ENCODE measurements around the gene OLFML2A. TPM values are rescaled to one million over a fixed set of nuclear protein-coding genes. Genes with fewer than 3 reads are reported as not detected.
"Not testable (repeated sequence)": the region's sequence is repeated elsewhere in the genome, so short reads cannot be mapped to it uniquely, and the experiment has no call there.

OLFML2A gene
- total and polyA plus RNA-seq, 7 donors, result 0.46 to 147 (median 60.0) TPM

DNA sequence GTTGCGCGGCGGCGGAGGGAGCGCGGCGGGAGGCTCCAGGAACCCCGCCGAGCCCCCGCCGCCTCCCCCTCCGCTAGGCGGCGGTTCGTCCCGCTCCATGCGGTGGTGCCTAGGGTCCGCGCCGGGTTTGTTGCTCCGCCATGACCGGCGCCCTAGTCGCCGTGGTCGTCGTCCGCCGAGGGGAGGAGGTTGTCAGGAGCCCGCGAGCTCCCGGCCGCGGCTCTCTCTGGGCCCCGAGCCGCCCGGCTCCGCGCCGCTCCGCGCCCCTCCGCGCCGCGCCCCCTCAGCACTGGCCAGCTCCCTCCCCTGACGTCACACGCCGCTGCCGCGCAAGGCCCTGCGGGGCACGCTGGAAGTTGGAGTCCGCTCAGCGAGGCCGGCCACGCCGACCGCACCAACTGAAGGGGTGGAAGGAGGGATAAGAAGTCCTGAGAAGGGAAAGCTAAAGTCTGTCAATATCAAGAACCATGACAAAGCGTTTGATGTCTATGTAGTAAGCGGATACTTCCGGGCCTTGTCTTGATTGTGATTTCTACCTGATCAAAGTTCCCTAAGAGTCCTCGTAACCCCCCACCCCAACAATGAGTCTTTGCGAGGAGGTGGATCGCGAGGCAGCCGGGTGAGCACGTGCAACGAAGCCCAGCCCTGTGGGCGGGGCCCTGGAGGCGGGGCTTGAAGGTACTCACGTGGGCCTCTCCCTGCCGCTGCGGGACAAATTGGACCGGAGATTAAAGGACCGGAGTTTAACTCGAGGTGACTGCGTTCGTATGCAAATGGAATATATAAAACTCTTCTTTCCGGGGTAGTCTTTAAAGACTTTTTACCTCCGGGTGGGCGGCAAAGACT is 5.7 kb upstream of the OLFML2A start, which contains the start of gene NR6A1:
TSS of gene NR6A1 (minus strand) at position 291 of the 846 bp plus-strand sequence.
- DNase-seq, result peak; percentile 98
- H3K4me3 ChIP-seq, result peak within 1 kb of the TSS; percentile 50 to 92 (median 82)
- no peaks in the 10 kb centered on the region for H3K36me3 ChIP-seq
- TF ChIP-seq POLR2AphosphoS5 (IDR thresholded peaks at IDR 0.05), result peak in 3 of 4 donors; percentile 42 to 81 (median 63)
- TF ChIP-seq, protein P1, sequence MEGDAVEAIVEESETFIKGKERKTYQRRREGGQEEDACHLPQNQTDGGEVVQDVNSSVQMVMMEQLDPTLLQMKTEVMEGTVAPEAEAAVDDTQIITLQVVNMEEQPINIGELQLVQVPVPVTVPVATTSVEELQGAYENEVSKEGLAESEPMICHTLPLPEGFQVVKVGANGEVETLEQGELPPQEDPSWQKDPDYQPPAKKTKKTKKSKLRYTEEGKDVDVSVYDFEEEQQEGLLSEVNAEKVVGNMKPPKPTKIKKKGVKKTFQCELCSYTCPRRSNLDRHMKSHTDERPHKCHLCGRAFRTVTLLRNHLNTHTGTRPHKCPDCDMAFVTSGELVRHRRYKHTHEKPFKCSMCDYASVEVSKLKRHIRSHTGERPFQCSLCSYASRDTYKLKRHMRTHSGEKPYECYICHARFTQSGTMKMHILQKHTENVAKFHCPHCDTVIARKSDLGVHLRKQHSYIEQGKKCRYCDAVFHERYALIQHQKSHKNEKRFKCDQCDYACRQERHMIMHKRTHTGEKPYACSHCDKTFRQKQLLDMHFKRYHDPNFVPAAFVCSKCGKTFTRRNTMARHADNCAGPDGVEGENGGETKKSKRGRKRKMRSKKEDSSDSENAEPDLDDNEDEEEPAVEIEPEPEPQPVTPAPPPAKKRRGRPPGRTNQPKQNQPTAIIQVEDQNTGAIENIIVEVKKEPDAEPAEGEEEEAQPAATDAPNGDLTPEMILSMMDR (IDR thresholded peaks at IDR 0.05), result peak in 2 of 4 experiments; percentile 19 to 28
- TF ChIP-seq EP300 (IDR thresholded peaks at IDR 0.05), result no peak
- TF ChIP-seq POLR2A (IDR thresholded peaks at IDR 0.05), result no peak
- no peaks in the 10 kb centered on the region for H3K9me3 ChIP-seq
- H3K27me3 ChIP-seq, result peaks cover 0 to 49% (median 39%) of the 10 kb centered on the region in 3 donors
- 1% methylated on average over 82 of the region's 82 CpGs for WGBS, 2 donors
- H3K27ac ChIP-seq, result peak within 1 kb of the TSS; percentile 78 to 86 (median 78)
- H3K4me1 ChIP-seq, result peaks cover 0 to 40% (median 23%) of the 10 kb centered on the region in 4 donors
- intact Hi-C loops (cut with DNase I), result loop anchor here (5.0 kb wide), 2 partner anchors 171 to 371 kb away; partner anchors contain the start of genes GOLGA1 and SCAI

DNA sequence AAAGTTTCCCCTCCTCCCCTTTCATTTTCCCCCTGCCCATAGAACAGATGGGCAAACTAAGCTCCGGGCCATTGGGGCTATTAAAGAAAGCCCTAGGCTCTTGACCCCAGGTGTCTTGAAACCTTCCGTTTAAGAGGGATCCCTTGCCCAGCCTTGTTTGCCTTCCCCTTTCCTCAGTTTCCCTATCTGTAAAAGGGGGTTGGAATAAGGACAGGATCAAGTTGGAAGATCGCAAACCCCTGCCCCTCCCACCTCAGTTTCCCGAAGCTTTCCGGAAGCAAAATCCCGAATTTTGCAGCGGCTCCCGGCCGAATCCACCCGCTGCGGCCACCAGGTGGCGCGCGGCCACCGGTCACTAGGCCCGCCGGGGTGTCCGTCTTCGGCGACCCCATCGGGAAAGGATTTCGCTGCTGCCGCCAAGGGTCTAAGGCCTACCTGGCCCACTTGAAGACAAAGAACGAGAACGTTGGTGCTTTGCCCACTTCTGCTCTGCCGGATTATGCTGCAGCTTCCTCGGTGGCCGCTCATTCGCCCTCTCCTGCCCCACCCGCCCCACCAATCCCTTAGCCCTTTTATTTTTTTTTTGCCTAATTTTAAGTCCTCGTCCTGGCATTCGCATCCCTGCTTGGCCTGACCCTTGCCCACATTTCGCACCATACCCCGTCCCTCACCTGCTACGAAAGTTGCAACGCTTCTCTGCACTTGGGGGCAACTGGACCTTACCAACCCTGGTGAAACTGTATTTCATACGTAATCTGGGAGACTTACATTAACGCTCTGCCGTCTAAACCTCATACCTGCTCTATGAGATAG is 4.9 kb upstream of the OLFML2A start:
- Histone ChIP-seq H3K4me3 (peak overlapping the region; percentile 50 to 92 (median 82)), H3K36me3 (no peaks in the 10 kb centered on the region), H3K4me1 (peaks cover 0 to 47% (median 29%) of the 10 kb centered on the region in 4 donors), H3K27me3 (peaks cover 0 to 40% (median 30%) of the 10 kb centered on the region in 3 donors), H3K9me3 (no peaks in the 10 kb centered on the region), H3K27ac (peak overlapping the region; percentile 78 to 86 (median 78))
- intact Hi-C loops (cut with DNase I), result loop anchor here (2.0 to 5.0 kb wide), 3 partner anchors 170 to 603 kb away; partner anchors contain the start of genes GOLGA1 and SCAI
- no peak for DNase-seq
- TF ChIP-seq, protein P1 (IDR thresholded peaks at IDR 0.05), result peak; percentile 96 to 98 (median 96)
- TF ChIP-seq EP300 (IDR thresholded peaks at IDR 0.05), result no peak
- 15 to 24% methylated on average over 39 of the region's 39 CpGs for WGBS, 2 donors

DNA sequence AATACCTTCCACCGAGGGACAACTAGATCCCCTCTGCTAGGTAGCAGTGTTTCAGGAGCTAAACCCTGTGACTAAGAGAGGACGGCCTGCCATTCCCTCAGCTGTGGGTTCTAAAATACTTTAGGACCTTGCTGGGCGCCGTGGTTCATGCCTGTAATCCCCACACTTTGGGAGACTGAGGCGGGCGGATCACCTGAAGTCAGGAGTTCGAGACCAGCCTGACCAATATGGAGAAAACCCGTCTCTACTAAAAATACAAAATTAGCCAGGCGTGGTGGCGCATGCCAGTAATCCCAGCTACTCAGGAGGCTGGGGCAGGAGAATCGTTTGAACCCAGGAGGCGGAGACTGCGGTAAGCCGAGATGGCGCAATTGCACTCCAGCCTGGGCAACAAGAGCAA is 4.1 kb upstream of the OLFML2A start:
- Histone ChIP-seq H3K27me3 (peaks cover 0 to 32% (median 25%) of the 10 kb centered on the region in 3 donors), H3K4me1 (peaks cover 0 to 55% (median 30%) of the 10 kb centered on the region in 4 donors)
- intact Hi-C loops (cut with DNase I), result loop anchor here (2.0 to 5.0 kb wide), 3 partner anchors 169 to 602 kb away; partner anchors contain the start of genes GOLGA1 and SCAI
- H3K36me3 ChIP-seq, H3K9me3 ChIP-seq, H3K27ac ChIP-seq, H3K4me3 ChIP-seq, DNase-seq: not testable (repeated sequence)
- WGBS, 2 donors, result 89 to 91% methylated on average over 15 of the region's 15 CpGs

DNA sequence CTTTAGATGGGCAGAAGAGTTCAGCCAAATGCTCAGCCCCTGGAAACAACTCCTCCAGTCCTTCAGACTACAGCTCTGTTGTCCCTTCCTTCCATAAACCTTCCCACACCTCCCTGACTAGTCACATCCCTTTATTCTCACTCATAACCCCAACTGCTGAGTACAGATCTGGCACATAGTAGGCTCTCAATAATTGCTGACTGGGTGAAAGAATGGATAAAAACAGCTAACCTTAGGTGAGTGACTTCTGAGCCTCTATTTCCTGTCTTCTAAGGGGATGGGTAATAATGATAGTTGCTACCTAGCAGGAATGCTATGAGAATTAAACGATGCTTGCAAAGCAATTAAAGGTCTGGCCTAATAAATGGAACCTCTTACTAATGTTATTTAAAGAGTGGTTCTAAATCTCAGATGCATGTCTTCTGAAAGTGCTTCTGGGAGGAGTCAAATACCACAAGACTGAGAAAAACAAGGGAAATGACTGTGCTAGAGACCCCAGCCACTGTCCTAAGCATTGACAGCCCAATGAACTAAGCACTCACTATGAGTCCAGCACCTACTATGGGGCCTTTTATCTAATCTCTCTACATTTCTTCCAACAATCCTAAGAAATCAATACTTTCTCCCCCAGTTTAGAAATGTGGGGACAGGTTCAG is 3.3 kb upstream of the OLFML2A start:
- H3K36me3 ChIP-seq, result no peaks in the 10 kb centered on the region
- H3K4me1 ChIP-seq, result peaks cover 0 to 60% (median 36%) of the 10 kb centered on the region in 4 donors
- TF ChIP-seq POLR2AphosphoS5 (IDR thresholded peaks at IDR 0.05), result no peak
- TF ChIP-seq, protein P1 (IDR thresholded peaks at IDR 0.05), result no peak
- no peak overlapping the region for H3K4me3 ChIP-seq
- DNase-seq, result no peak
- no peak overlapping the region for H3K27ac ChIP-seq
- WGBS, 2 donors, result 52 to 81% methylated on average over 1 of the region's 1 CpG
- H3K9me3 ChIP-seq, result no peaks in the 10 kb centered on the region
- peaks cover 0 to 25% (median 18%) of the 10 kb centered on the region in 3 donors for H3K27me3 ChIP-seq
- intact Hi-C loops (cut with DNase I), result loop anchor here (1.0 to 5.0 kb wide), 5 partner anchors 39 to 601 kb away; partner anchors contain the start of genes GOLGA1, SCAI and WDR38

Data from sigmoid colon (tissue), 7 donors.